A673 (cell line): ENCODE results near the gene MPV17L2. TPM values are rescaled to one million over a fixed set of nuclear protein-coding genes. Genes with fewer than 3 reads are reported as not detected.
A peak's percentile ranks its signal among the peaks of the same experiment; 100 is the strongest.

Experiments
- BruUV-seq: library from RNA; stranded (reverse); fragments of 400-500 nt; replicated peaks from 2 replicates; lab custom pipeline; 2021; lab: Mats Ljungman, UMichigan
- CTCF ChIA-PET: fragments of 300-600 bp; sonication (Branson Sonifier 250); formaldehyde crosslinking; loops from one replicate; lab custom pipeline; 2022; ENCODE audit warnings: antibody characterized with exemption; lab: Charles Lee
- POLR2A ChIA-PET: fragments of 300-600 bp; sonication (Branson Sonifier 250); formaldehyde crosslinking; loops from one replicate; lab custom pipeline; 2022; ENCODE audit warnings: antibody characterized with exemption; ENCODE audit not compliant: low non-redundant PET; lab: Charles Lee
- DNase-seq: peaks from one replicate; pipeline ENCODE4 v3.0.0-alpha.2; 2015; ENCODE audit warnings: low spot score
- H3K27ac ChIP-seq: fragments of 200-600 bp; sonication (generic); 2 replicates; pipeline ENCODE4 v1.5.1; 2016; ENCODE audit warnings: mixed run types, low read depth, mild to moderate bottlenecking, mixed read lengths, antibody characterized with exemption, low read length; ENCODE audit not compliant: poor library complexity, severe bottlenecking
- H3K27me3 ChIP-seq: fragments of 200-600 bp; sonication (generic); replicated peaks from 2 replicates; pipeline ENCODE4 v1.6.1; 2017; ENCODE audit warnings: mixed run types, low read depth, mild to moderate bottlenecking, mixed read lengths, antibody characterized with exemption, low read length; ENCODE audit not compliant: insufficient read depth, poor library complexity
- H3K36me3 ChIP-seq: fragments of 200-600 bp; sonication (generic); 2 replicates; pipeline ENCODE4 v1.6.1; 2016; ENCODE audit warnings: mixed run types, mild to moderate bottlenecking, mixed read lengths, antibody characterized with exemption, low read length; ENCODE audit not compliant: insufficient read depth, poor library complexity, severe bottlenecking
- H3K4me1 ChIP-seq: fragments of 200-600 bp; sonication (generic); 2 replicates; pipeline ENCODE4 v1.6.1; 2017; ENCODE audit warnings: mixed run types, mild to moderate bottlenecking, mixed read lengths, antibody characterized with exemption, low read length; ENCODE audit not compliant: insufficient read depth, poor library complexity, severe bottlenecking
- H3K4me3 ChIP-seq: fragments of 200-600 bp; sonication (generic); 2 replicates; pipeline ENCODE4 v1.5.1; 2016; ENCODE audit warnings: low read depth, mixed run types, mild to moderate bottlenecking, mixed read lengths, low read length; ENCODE audit not compliant: poor library complexity, severe bottlenecking
- H3K9me3 ChIP-seq: fragments of 200-600 bp; sonication (generic); 2 replicates; pipeline ENCODE4 v1.6.1; 2016; ENCODE audit warnings: mixed run types, low read depth, mild to moderate bottlenecking, mixed read lengths, antibody characterized with exemption, low read length; ENCODE audit not compliant: poor library complexity, severe bottlenecking
- CTCF ChIP-seq: fragments of 300-800, 200-600 bp; sonication (generic); conservative IDR thresholded peaks from 2 replicates; pipeline ENCODE4 v1.5.1; 2017; ENCODE audit warnings: low read depth, mild to moderate bottlenecking, antibody characterized with exemption, low read length, moderate library complexity, mixed read lengths
- EZH2 ChIP-seq: fragments of 200-600 bp; sonication (generic); IDR thresholded peaks from 2 replicates; pipeline ENCODE4 v1.6.1; 2017; ENCODE audit warnings: borderline replicate concordance, low read depth, mild to moderate bottlenecking, mixed read lengths, antibody characterized with exemption, low read length; ENCODE audit not compliant: poor library complexity, severe bottlenecking
- intact Hi-C: fragments of 100-400 bp; cut with micrococcal nuclease; formaldehyde crosslinking; loops from one replicate; pipeline ENCODE4 v1.10.0; 2022; ENCODE audit not compliant: unreplicated experiment
- total RNA-seq: library from RNA; stranded (reverse); gene quantifications from 2 replicates; pipeline ENCODE4 v1.2.3, GENCODE V29; 2021

Gene MPV17L2
- total RNA-seq, 1 experiment from 2014 or later = 20.2 TPM

- Histone ChIP-seq H3K27ac (no peak overlapping the region), H3K4me3 (no peak overlapping the region), H3K27me3 (no peaks in the 10 kb centered on the region), H3K9me3 (no peaks in the 10 kb centered on the region), H3K36me3 (peaks cover 22% of the 10 kb centered on the region), H3K4me1 (no peaks in the 10 kb centered on the region)
- intact Hi-C loops = loop anchor here (5.0 kb wide), 2 partner anchors 56 to 161 kb away; partner anchors contain the start of gene ARRDC2
- CTCF ChIA-PET = interaction anchor here (1.0 kb wide), 1 partner anchor 55 kb away, joined by 5 read pairs; no protein-coding TSS in a partner anchor
- peak; percentile 49 for DNase-seq
- no TSS peak for BruUV-seq
- POLR2A ChIA-PET = no interaction called here
- TF ChIP-seq CTCF (peak; percentile 77), EZH2 (no peak)
Observed at GRCh38 chr19:18167975-18168645, 24.9 kb upstream of the MPV17L2 start.

DNA sequence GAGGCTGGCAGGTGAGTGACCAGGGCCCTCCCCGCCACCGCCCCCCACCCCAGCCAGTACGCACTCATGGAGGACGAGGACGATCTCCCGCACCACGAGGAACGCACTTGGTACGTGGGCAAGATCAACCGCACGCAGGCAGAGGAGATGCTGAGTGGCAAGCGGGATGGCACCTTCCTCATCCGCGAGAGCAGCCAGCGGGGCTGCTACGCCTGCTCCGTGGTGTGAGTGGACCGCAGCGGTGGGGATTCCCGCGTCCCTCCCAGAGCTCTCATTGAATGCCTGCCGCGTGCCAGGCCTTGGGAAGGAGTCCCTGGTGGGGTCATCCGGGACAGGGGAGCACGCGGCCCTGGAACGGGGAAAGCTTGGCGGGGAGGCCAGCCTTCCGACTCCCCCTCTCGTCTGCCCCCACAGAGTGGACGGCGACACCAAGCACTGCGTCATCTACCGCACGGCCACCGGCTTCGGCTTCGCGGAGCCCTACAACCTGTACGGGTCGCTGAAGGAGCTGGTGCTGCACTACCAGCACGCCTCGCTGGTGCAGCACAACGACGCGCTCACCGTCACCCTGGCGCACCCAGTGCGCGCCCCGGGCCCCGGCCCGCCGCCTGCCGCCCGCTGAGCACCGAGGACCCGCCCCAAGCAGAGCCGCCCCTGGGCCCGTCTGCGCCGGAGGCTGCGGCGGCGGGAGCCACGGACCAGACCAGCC lies 24.2 kb upstream of the MPV17L2 start:
- Histone ChIP-seq H3K27ac (no peak overlapping the region), H3K27me3 (no peaks in the 10 kb centered on the region), H3K4me3 (no peak overlapping the region), H3K36me3 (peaks cover 17% of the 10 kb centered on the region), H3K9me3 (no peaks in the 10 kb centered on the region), H3K4me1 (no peaks in the 10 kb centered on the region)
- no peak for DNase-seq
- no peak for TF ChIP-seq CTCF
- TF ChIP-seq EZH2 = no peak
- POLR2A ChIA-PET = no interaction called here
- intact Hi-C loops = loop anchor here (5.0 kb wide), 2 partner anchors 57 to 162 kb away; partner anchors contain the start of gene ARRDC2
- BruUV-seq = no TSS peak
- CTCF ChIA-PET = interaction anchor here (0.5 to 1.0 kb wide), 3 partner anchors 56 to 310 kb away, joined by 3 to 7 read pairs (median 5); no protein-coding TSS in a partner anchor

- no peaks in the 10 kb centered on the region for H3K4me1 ChIP-seq
- no peaks in the 10 kb centered on the region for H3K9me3 ChIP-seq
- CTCF ChIA-PET = no interaction called here
- H3K4me3 ChIP-seq = no peak overlapping the region
- DNase-seq = no peak
- intact Hi-C loops = no loop called here
- BruUV-seq = no TSS peak
- TF ChIP-seq EZH2 (no peak), CTCF (no peak)
- POLR2A ChIA-PET = no interaction called here
- H3K36me3 ChIP-seq = peaks cover 12% of the 10 kb centered on the region
- H3K27ac ChIP-seq = no peak overlapping the region
- H3K27me3 ChIP-seq = no peaks in the 10 kb centered on the region
Observed at GRCh38 chr19:18170714-18171255, 22.2 kb upstream of the MPV17L2 start.
